IMR-90 (cell line): ENCODE data around the gene TMBIM1.

Experiments used
- CTCF ChIP-seq: conservative IDR thresholded peaks from 2 replicates; pipeline ENCODE4 v1.5.1; 2012; ENCODE audit warnings: mild to moderate bottlenecking, low read depth, low read length, improper control_type of control experiment
- MAZ ChIP-seq: IDR thresholded peaks from 2 replicates; pipeline ENCODE4 v1.6.1; 2012; ENCODE audit warnings: low read depth, mild to moderate bottlenecking, low read length, improper control_type of control experiment, moderate library complexity, borderline replicate concordance

GRCh38 chr2:218262631-218263586 lies 29.4 kb downstream of the TMBIM1 start:
- TF ChIP-seq MAZ = no peak
- no peak for TF ChIP-seq CTCF
